Measurements from ENCODE around the gene UBXN4. TPM values are rescaled to one million over a fixed set of nuclear protein-coding genes. Genes with fewer than 3 reads are reported as not detected.

UBXN4 gene
- total and polyA plus RNA-seq, 4 donors = 32.2 to 96.8 (median 66.6) TPM

Other genes starting within 250 kb of the UBXN4 start
- gene ZRANB3, start 210.6 kb upstream of the UBXN4 start, total RNA-seq = 1 to 10 TPM; 3.6 to 4.2 TPM
- 1 to 10 TPM in 1 of 2 donors, not detected in 1; 3.8 TPM for gene ZRANB3, start 210.6 kb upstream of the UBXN4 start, polyA plus RNA-seq
- gene R3HDM1, start 210.4 kb upstream of the UBXN4 start, total RNA-seq = 10 to 100 TPM; 24.1 to 31.5 TPM
- 1 to 10 TPM; 9.3 to 9.5 TPM for gene R3HDM1, start 210.4 kb upstream of the UBXN4 start, polyA plus RNA-seq
- not detected for gene LCT, start 95.3 kb downstream of the UBXN4 start, total RNA-seq
- gene LCT, start 95.3 kb downstream of the UBXN4 start, polyA plus RNA-seq = 10 to 100 TPM in 1 of 2 donors, under 1 TPM in 1; 0.03 to 24.8 TPM
- gene MCM6, start 134.6 kb downstream of the UBXN4 start, total RNA-seq = 10 to 100 TPM; 12.2 to 17.9 TPM
- 1 to 10 TPM; 5.0 to 6.4 TPM for gene MCM6, start 134.6 kb downstream of the UBXN4 start, polyA plus RNA-seq
- gene DARS1, start 243.8 kb downstream of the UBXN4 start, total RNA-seq = 10 to 100 TPM; 59.8 to 67.7 TPM
- gene DARS1, start 243.8 kb downstream of the UBXN4 start, polyA plus RNA-seq = 10 to 100 TPM; 42.8 to 47.0 TPM